IMR-90 (cell line): ENCODE data around the gene MOB3B. TPM values are rescaled to one million over a fixed set of nuclear protein-coding genes. Genes with fewer than 3 reads are reported as not detected.

ENCODE experiments used
- ATAC-seq: fragments of 200-7000 bp; cut with Tn5 transposase; 2 replicates; pipeline ENCODE4 v1.9.1; 2020; ENCODE audit warnings: low read depth, mild to moderate bottlenecking, moderate library complexity
- BruUV-seq: library from RNA; stranded (reverse); fragments of 400-500 nt; replicated peaks from 2 replicates; lab custom pipeline; 2021; lab: Mats Ljungman, UMichigan
- CTCF ChIA-PET: fragments of 300-600 bp; formaldehyde crosslinking; extraction: SDS; loops from one replicate; lab custom pipeline; 2021; ENCODE audit warnings: antibody characterized with exemption; lab: Yijun Ruan, JAX
- POLR2A ChIA-PET: fragments of 300-600 bp; sonication (Branson Sonifier 250); formaldehyde crosslinking; loops from one replicate; lab custom pipeline; 2022; ENCODE audit warnings: antibody characterized with exemption; ENCODE audit not compliant: unreplicated experiment; lab: Charles Lee
- DNase-seq: peaks from one replicate; pipeline ENCODE4 v3.0.0; 2013
- H2AFZ ChIP-seq: replicated peaks from 2 replicates; pipeline ENCODE3; 2013; ENCODE audit warnings: low read length, mild to moderate bottlenecking; ENCODE audit not compliant: poor library complexity
- H2AK5ac ChIP-seq: 2 replicates; pipeline ENCODE4 v1.6.1; 2013; ENCODE audit warnings: low read depth, low read length, inconsistent platforms
- H2AK9ac ChIP-seq: replicated peaks from 2 replicates; pipeline ENCODE3; 2013; ENCODE audit warnings: mild to moderate bottlenecking, low read depth, low read length, moderate library complexity; ENCODE audit not compliant: poor library complexity
- H2BK120ac ChIP-seq: 2 replicates; pipeline ENCODE4 v1.6.1; 2013; ENCODE audit warnings: low read depth, low read length, inconsistent platforms
- H2BK15ac ChIP-seq: 3 replicates; pipeline ENCODE4 v1.6.1; 2013; ENCODE audit warnings: low read depth, low read length, inconsistent platforms
- H2BK20ac ChIP-seq: 2 replicates; pipeline ENCODE4 v1.6.1; 2013; ENCODE audit warnings: low read depth, mild to moderate bottlenecking, inconsistent platforms, low read length, moderate library complexity
- H2BK5ac ChIP-seq: 2 replicates; pipeline ENCODE4 v1.6.1; 2013; ENCODE audit warnings: mild to moderate bottlenecking, low read depth, low read length, inconsistent platforms; ENCODE audit not compliant: poor library complexity, severe bottlenecking
- H3K14ac ChIP-seq: replicated peaks from 2 replicates; pipeline ENCODE4 v1.6.1; 2013; ENCODE audit warnings: low read depth, low read length, inconsistent platforms
- H3K18ac ChIP-seq: 2 replicates; pipeline ENCODE4 v1.6.1; 2013; ENCODE audit warnings: low read depth, low read length, control low read depth
- H3K23ac ChIP-seq: 2 replicates; pipeline ENCODE4 v1.6.1; 2013; ENCODE audit warnings: low read depth, low read length, inconsistent platforms
- H3K27ac ChIP-seq: 2 replicates; pipeline ENCODE4 v1.5.1; 2013; ENCODE audit warnings: mild to moderate bottlenecking, control low read depth, low read length; ENCODE audit not compliant: insufficient read depth
- H3K27me3 ChIP-seq: 2 replicates; pipeline ENCODE4 v1.6.1; 2013; ENCODE audit warnings: low read length; ENCODE audit not compliant: control insufficient read depth, insufficient read depth
- H3K36me3 ChIP-seq: 2 replicates; pipeline ENCODE4 v1.6.1; 2013; ENCODE audit warnings: low read length, mixed read lengths; ENCODE audit not compliant: control insufficient read depth, insufficient read depth
- H3K4ac ChIP-seq: 2 replicates; pipeline ENCODE4 v1.6.1; 2013; ENCODE audit warnings: low read depth, low read length, inconsistent platforms
- H3K4me1 ChIP-seq: 2 replicates; pipeline ENCODE4 v1.6.1; 2013; ENCODE audit warnings: low read length, mixed read lengths; ENCODE audit not compliant: control insufficient read depth, insufficient read depth
- H3K4me2 ChIP-seq: 2 replicates; pipeline ENCODE4 v1.6.1; 2013; ENCODE audit warnings: low read depth, mild to moderate bottlenecking, control low read depth, low read length, moderate library complexity
- H3K4me3 ChIP-seq: 2 replicates; pipeline ENCODE4 v1.5.1; 2013; ENCODE audit warnings: low read depth, mild to moderate bottlenecking, control low read depth, low read length, moderate library complexity; ENCODE audit not compliant: insufficient read depth
- H3K56ac ChIP-seq: 2 replicates; pipeline ENCODE4 v1.6.1; 2013; ENCODE audit warnings: low read length, inconsistent platforms; ENCODE audit not compliant: insufficient read depth; ENCODE audit errors: extremely low read depth
- H3K79me1 ChIP-seq, 2 experiments: 2 replicates each; pipeline ENCODE4 v1.6.1; 2013; ENCODE audit warnings: low read length in 2 of 2, inconsistent platforms in 1 of 2, low read depth in 1 of 2
- H3K9ac ChIP-seq: 2 replicates; pipeline ENCODE4 v1.6.1; 2013; ENCODE audit warnings: low read depth, low read length, control low read depth
- H3K9me1 ChIP-seq: 2 replicates; pipeline ENCODE4 v1.6.1; 2013; ENCODE audit warnings: low read length, inconsistent platforms; ENCODE audit not compliant: insufficient read depth
- H3K9me3 ChIP-seq: 2 replicates; pipeline ENCODE4 v1.6.1; 2013; ENCODE audit warnings: low read length; ENCODE audit not compliant: control insufficient read depth, insufficient read depth
- H4K20me1 ChIP-seq: 2 replicates; pipeline ENCODE4 v1.6.1; 2013; ENCODE audit warnings: low read length, inconsistent platforms; ENCODE audit not compliant: insufficient read depth
- H4K5ac ChIP-seq: 2 replicates; pipeline ENCODE4 v1.6.1; 2013; ENCODE audit warnings: mild to moderate bottlenecking, low read depth, low read length, control low read depth
- H4K8ac ChIP-seq, 2 experiments: 2 replicates each; pipeline ENCODE4 v1.6.1; 2013; ENCODE audit warnings: low read depth in 2 of 2, low read length in 2 of 2, control low read depth in 1 of 2, inconsistent platforms in 1 of 2
- H4K91ac ChIP-seq: 2 replicates; pipeline ENCODE4 v1.6.1; 2013; ENCODE audit warnings: low read depth, low read length, inconsistent platforms; ENCODE audit not compliant: insufficient read depth
- CHD1 ChIP-seq: IDR thresholded peaks from 2 replicates; pipeline ENCODE4 v1.6.1; 2012; ENCODE audit warnings: low read depth, low read length, improper control_type of control experiment
- WGBS, 2 experiments: methylation state at CpG; one replicate each; pipeline versions ENCODE4 v1.1.5 to v1.1.7; 2013; ENCODE audit warnings: missing lambda C conversion rate in 2 of 2; ENCODE audit not compliant: insufficient read length in 1 of 2; ENCODE audit errors: extremely low coverage in 2 of 2; 5-methylcytosine and 5-hydroxymethylcytosine counted together
- dilution Hi-C: fragments of 300-500 bp; cut with HindIII; formaldehyde crosslinking; loops from one replicate; pipeline ENCODE4 v1.14.3; 2018; ENCODE audit warnings: low sequenced_read_pairs; ENCODE audit not compliant: unreplicated experiment
- in situ Hi-C: fragments of 300-500 bp; cut with MboI; formaldehyde crosslinking; loops from 3 replicates; pipeline ENCODE4 v1.14.3; 2019; ENCODE audit warnings: low sequenced_read_pairs, inconsistent platforms, mixed read lengths
- intact Hi-C: fragments of 100-400 bp; cut with micrococcal nuclease; formaldehyde crosslinking; loops from 2 replicates; pipeline ENCODE4 v1.10.0; 2022
- polyA plus RNA-seq, 3 experiments: library from polyadenylated mRNA; depleted of rRNA; stranded (reverse); fragments of >200 nt; gene quantifications; 2 replicates each; pipeline ENCODE4 v1.2.3, GENCODE V29; 2012; ENCODE audit warnings: low replicate concordance in 1 of 3
- total RNA-seq: library from RNA; depleted of rRNA; stranded (reverse); fragments of >200 nt; gene quantifications from 2 replicates; pipeline ENCODE4 v1.2.3, GENCODE V29; 2012

Gene MOB3B
- total and polyA plus RNA-seq, 2 of the 4 experiments (the other 2 are of a cell fraction), result under 0.01 to 0.02 TPM

GRCh38 chr9:27351438-27351837 is 178.2 kb downstream of the MOB3B start:
- dilution Hi-C loops, result no loop called here
- no peak for ATAC-seq
- Histone ChIP-seq H3K36me3 (no peaks in the 10 kb centered on the region), H3K9me3 (no peaks in the 10 kb centered on the region), H2BK5ac (no peak overlapping the region), H2BK20ac (no peak overlapping the region), H3K14ac (no peak overlapping the region), H3K27ac (no peak overlapping the region), H4K5ac (no peak overlapping the region), H2BK120ac (no peak overlapping the region), H2AK9ac (no peak overlapping the region), H4K8ac (no peak overlapping the region), H3K79me1 (no peaks in the 10 kb centered on the region), H3K4ac (no peak overlapping the region), H3K27me3 (no peaks in the 10 kb centered on the region), H3K4me3 (no peak overlapping the region), H3K56ac (no peak overlapping the region), H3K9me1 (no peaks in the 10 kb centered on the region), H3K9ac (no peak overlapping the region), H4K91ac (no peak overlapping the region), H2AK5ac (no peak overlapping the region), H2AFZ (no peak overlapping the region), H3K18ac (no peak overlapping the region), H3K23ac (no peak overlapping the region), H2BK15ac (no peak overlapping the region), H3K4me1 (no peaks in the 10 kb centered on the region), H3K4me2 (no peak overlapping the region), H4K20me1 (no peaks in the 10 kb centered on the region)
- WGBS, 2 experiments, result no CpG with 5 or more reads among the region's 2 CpGs
- TF ChIP-seq CHD1, result no peak
- DNase-seq, result no peak
- no TSS peak for BruUV-seq
- intact Hi-C loops, result no loop called here
- ChIA-PET CTCF (no interaction called here), POLR2A (no interaction called here)
- in situ Hi-C loops, result no loop called here
